A673 (cell line): Measurements from ENCODE around the gene CTIF. TPM values are rescaled to one million over a fixed set of nuclear protein-coding genes. Genes with fewer than 3 reads are reported as not detected.

Experiments
- BruUV-seq: library from RNA; stranded (reverse); fragments of 400-500 nt; replicated peaks from 2 replicates; lab custom pipeline; 2021; lab: Mats Ljungman, UMichigan
- CTCF ChIA-PET: fragments of 300-600 bp; sonication (Branson Sonifier 250); formaldehyde crosslinking; loops from one replicate; lab custom pipeline; 2022; ENCODE audit warnings: antibody characterized with exemption; lab: Charles Lee
- POLR2A ChIA-PET: fragments of 300-600 bp; sonication (Branson Sonifier 250); formaldehyde crosslinking; loops from one replicate; lab custom pipeline; 2022; ENCODE audit warnings: antibody characterized with exemption; ENCODE audit not compliant: low non-redundant PET; lab: Charles Lee
- DNase-seq: peaks from one replicate; pipeline ENCODE4 v3.0.0-alpha.2; 2015; ENCODE audit warnings: low spot score
- H3K27ac ChIP-seq: fragments of 200-600 bp; sonication (generic); 2 replicates; pipeline ENCODE4 v1.5.1; 2016; ENCODE audit warnings: mixed run types, low read depth, mild to moderate bottlenecking, mixed read lengths, antibody characterized with exemption, low read length; ENCODE audit not compliant: poor library complexity, severe bottlenecking
- H3K27me3 ChIP-seq: fragments of 200-600 bp; sonication (generic); replicated peaks from 2 replicates; pipeline ENCODE4 v1.6.1; 2017; ENCODE audit warnings: mixed run types, low read depth, mild to moderate bottlenecking, mixed read lengths, antibody characterized with exemption, low read length; ENCODE audit not compliant: insufficient read depth, poor library complexity
- H3K36me3 ChIP-seq: fragments of 200-600 bp; sonication (generic); 2 replicates; pipeline ENCODE4 v1.6.1; 2016; ENCODE audit warnings: mixed run types, mild to moderate bottlenecking, mixed read lengths, antibody characterized with exemption, low read length; ENCODE audit not compliant: insufficient read depth, poor library complexity, severe bottlenecking
- H3K4me1 ChIP-seq: fragments of 200-600 bp; sonication (generic); 2 replicates; pipeline ENCODE4 v1.6.1; 2017; ENCODE audit warnings: mixed run types, mild to moderate bottlenecking, mixed read lengths, antibody characterized with exemption, low read length; ENCODE audit not compliant: insufficient read depth, poor library complexity, severe bottlenecking
- H3K4me3 ChIP-seq: fragments of 200-600 bp; sonication (generic); 2 replicates; pipeline ENCODE4 v1.5.1; 2016; ENCODE audit warnings: low read depth, mixed run types, mild to moderate bottlenecking, mixed read lengths, low read length; ENCODE audit not compliant: poor library complexity, severe bottlenecking
- H3K9me3 ChIP-seq: fragments of 200-600 bp; sonication (generic); 2 replicates; pipeline ENCODE4 v1.6.1; 2016; ENCODE audit warnings: mixed run types, low read depth, mild to moderate bottlenecking, mixed read lengths, antibody characterized with exemption, low read length; ENCODE audit not compliant: poor library complexity, severe bottlenecking
- CTCF ChIP-seq: fragments of 300-800, 200-600 bp; sonication (generic); conservative IDR thresholded peaks from 2 replicates; pipeline ENCODE4 v1.5.1; 2017; ENCODE audit warnings: low read depth, mild to moderate bottlenecking, antibody characterized with exemption, low read length, moderate library complexity, mixed read lengths
- EZH2 ChIP-seq: fragments of 200-600 bp; sonication (generic); IDR thresholded peaks from 2 replicates; pipeline ENCODE4 v1.6.1; 2017; ENCODE audit warnings: borderline replicate concordance, low read depth, mild to moderate bottlenecking, mixed read lengths, antibody characterized with exemption, low read length; ENCODE audit not compliant: poor library complexity, severe bottlenecking
- intact Hi-C: fragments of 100-400 bp; cut with micrococcal nuclease; formaldehyde crosslinking; loops from one replicate; pipeline ENCODE4 v1.10.0; 2022; ENCODE audit not compliant: unreplicated experiment
- total RNA-seq: library from RNA; stranded (reverse); gene quantifications from 2 replicates; pipeline ENCODE4 v1.2.3, GENCODE V29; 2021

Gene CTIF
- total RNA-seq, 1 experiment from 2014 or later, result 23.5 TPM

DNA sequence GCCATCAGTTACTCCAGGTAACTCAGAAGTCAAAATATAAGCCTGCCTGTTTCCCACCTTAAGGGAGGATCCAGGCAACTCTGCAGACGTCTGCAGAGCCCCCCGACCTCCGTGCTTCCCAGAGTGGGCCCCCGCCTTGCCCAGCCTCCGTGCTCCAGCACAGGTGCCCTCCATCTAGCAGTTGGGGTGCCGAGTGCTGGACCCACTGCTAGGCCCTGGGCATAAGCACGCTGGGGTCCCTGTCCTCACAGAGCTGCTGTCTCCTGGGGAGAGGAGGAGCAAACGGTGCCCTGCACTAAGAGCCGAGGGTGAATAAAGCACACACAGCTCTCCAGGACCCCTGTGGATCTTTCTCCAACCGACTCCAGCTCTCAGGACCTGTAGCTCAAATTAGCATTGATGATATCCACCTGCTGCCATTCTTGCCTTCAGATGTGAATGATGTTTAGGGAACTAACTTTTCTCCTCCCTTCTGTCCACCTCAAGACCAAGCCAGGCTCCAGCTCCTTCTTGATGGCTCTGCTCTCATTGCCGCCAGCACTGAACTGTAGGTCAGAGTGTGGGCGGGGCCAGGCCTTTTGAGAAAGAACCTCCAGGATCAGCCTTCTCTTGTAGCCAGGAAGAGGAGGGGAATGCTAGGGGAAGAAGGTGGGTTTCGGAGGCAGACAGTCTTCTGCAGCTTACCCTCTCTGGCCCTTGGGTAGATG is 290.8 kb downstream of the CTIF start:
- CTCF ChIA-PET, result no interaction called here
- Histone ChIP-seq H3K9me3 (no peaks in the 10 kb centered on the region), H3K27me3 (no peaks in the 10 kb centered on the region), H3K4me3 (no peak overlapping the region), H3K4me1 (peaks cover 72% of the 10 kb centered on the region), H3K27ac (no peak overlapping the region), H3K36me3 (no peaks in the 10 kb centered on the region)
- POLR2A ChIA-PET, result interaction anchor here (0.5 to 0.6 kb wide), 2 partner anchors 243 to 549 kb away, joined by 9 to 10 read pairs; no protein-coding TSS in a partner anchor
- TF ChIP-seq CTCF (no peak), EZH2 (no peak)
- no peak for DNase-seq
- intact Hi-C loops, result no loop called here
- no TSS peak for BruUV-seq

- Histone ChIP-seq H3K36me3 (no peaks in the 10 kb centered on the region), H3K4me3 (no peak overlapping the region), H3K9me3 (no peaks in the 10 kb centered on the region), H3K27ac (no peak overlapping the region), H3K27me3 (no peaks in the 10 kb centered on the region), H3K4me1 (peaks cover 80% of the 10 kb centered on the region)
- TF ChIP-seq EZH2 (no peak), CTCF (no peak)
- no TSS peak for BruUV-seq
- ChIA-PET CTCF (no interaction called here), POLR2A (no interaction called here)
- DNase-seq, result no peak
- intact Hi-C loops, result no loop called here
Observed at GRCh38 chr18:48831113-48831759, 292.4 kb downstream of the CTIF start.

DNA sequence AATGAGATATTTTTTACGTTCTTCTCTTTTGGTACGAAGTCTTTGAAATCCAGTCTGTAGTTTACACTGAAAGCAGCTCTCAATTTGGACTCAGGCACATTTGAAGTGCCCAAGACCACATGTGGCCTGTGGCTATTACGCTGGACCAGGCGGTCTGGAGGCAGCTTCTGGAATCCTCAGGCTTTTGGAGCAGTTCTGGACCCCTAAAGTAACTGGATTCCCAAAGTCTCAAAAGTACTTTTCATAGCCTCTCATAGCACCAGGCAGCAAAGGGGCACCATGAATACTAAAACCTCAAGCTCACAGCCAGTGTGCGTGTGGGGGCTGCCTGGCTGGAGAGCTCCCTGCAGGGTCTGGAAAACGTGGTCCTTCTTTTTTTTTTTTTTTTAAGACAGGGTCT is 293.0 kb downstream of the CTIF start:
- TF ChIP-seq CTCF (no peak), EZH2 (no peak)
- no peaks in the 10 kb centered on the region for H3K27me3 ChIP-seq
- H3K27ac ChIP-seq, result no peak overlapping the region
- ChIA-PET CTCF (no interaction called here), POLR2A (no interaction called here)
- H3K9me3 ChIP-seq, result no peaks in the 10 kb centered on the region
- no peaks in the 10 kb centered on the region for H3K36me3 ChIP-seq
- intact Hi-C loops, result no loop called here
- no peak for DNase-seq
- H3K4me1 ChIP-seq, result peaks cover 82% of the 10 kb centered on the region
- no peak overlapping the region for H3K4me3 ChIP-seq
- BruUV-seq, result no TSS peak
